Measurements from ENCODE around the gene CACNA1B.
A peak's percentile ranks its signal among the peaks of the same experiment; 100 is the strongest.

Gene CACNA1B

DNA sequence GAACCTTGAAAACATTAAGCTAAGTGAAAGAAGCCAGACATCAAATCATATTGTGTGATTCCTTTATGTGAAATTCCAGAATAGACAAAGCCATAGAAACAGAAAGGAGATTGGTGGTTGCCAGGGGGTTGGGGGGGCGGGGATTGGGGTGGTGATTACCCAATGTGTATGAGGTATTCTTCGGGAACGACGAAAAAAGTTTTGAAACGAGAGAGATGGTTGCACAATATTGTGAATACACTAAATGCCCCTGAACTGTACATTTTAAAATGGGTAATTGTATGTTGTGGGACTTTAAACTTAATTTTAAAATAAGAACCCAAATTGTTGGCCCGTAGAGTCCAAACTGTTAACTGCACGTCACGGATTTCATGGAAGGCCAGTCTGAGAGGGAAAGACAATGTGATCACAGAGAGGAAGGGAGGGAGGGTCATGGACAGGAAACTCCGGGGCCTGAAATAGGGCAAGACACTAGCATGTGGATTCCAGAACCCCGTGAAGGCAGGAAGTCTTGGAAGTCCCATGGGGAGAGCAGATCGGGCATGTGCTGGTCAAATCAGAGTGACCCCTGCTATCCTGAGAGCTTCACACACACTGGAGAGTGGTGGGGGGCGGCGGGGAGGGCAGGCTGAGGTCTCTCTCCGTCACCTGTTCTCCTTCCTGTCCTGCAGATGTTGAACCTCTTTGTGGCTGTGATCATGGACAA lies 218.4 kb downstream of the CACNA1B start:
- TF ChIP-seq TAF1 (IDR thresholded peaks at IDR 0.05; ENCODE audit: low read depth, low read length) (no peak), SPI1 (IDR thresholded peaks at IDR 0.05; ENCODE audit: low read depth, low read length) (no peak), POLR2A (IDR thresholded peaks at IDR 0.05; ENCODE audit: low read depth, low read length) (no peak), POU2F2 (IDR thresholded peaks at IDR 0.05; ENCODE audit: low read depth, low read length) (no peak), PAX5 (IDR thresholded peaks at IDR 0.05; ENCODE audit: insufficient read depth, low read length, severe bottlenecking) (no peak), POLR2AphosphoS5 (IDR thresholded peaks at IDR 0.05; ENCODE audit: low read depth, low read length) (no peak)
- no peak for FAIRE-seq
- no peak for DNase-seq (ENCODE audit: insufficient read length, low spot score)

DNA sequence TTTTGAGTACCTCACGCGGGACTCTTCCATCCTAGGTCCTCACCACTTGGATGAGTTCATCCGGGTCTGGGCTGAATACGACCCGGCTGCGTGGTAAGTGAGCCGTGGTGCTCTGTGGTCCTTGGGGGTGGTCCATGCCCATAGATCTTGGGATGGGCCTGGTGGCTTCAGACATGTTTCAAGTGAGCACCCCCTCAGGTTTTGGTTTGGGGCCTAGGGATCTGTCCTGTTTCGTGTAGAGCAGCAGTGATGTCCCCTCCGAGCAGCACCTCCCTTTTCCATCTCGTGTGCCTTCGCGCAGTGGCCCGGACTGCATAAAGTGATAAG lies 218.9 kb downstream of the CACNA1B start:
- no peak for TF ChIP-seq POLR2A (IDR thresholded peaks at IDR 0.05; ENCODE audit: low read depth, low read length)
- TF ChIP-seq POU2F2 (IDR thresholded peaks at IDR 0.05; ENCODE audit: low read depth, low read length): no peak
- no peak for TF ChIP-seq TAF1 (IDR thresholded peaks at IDR 0.05; ENCODE audit: low read depth, low read length)
- TF ChIP-seq POLR2AphosphoS5 (IDR thresholded peaks at IDR 0.05; ENCODE audit: low read depth, low read length): no peak
- TF ChIP-seq SPI1 (IDR thresholded peaks at IDR 0.05; ENCODE audit: low read depth, low read length): no peak
- TF ChIP-seq PAX5 (IDR thresholded peaks at IDR 0.05; ENCODE audit: insufficient read depth, low read length, severe bottlenecking): no peak
- FAIRE-seq: no peak
- DNase-seq (ENCODE audit: insufficient read length, low spot score): no peak

DNA sequence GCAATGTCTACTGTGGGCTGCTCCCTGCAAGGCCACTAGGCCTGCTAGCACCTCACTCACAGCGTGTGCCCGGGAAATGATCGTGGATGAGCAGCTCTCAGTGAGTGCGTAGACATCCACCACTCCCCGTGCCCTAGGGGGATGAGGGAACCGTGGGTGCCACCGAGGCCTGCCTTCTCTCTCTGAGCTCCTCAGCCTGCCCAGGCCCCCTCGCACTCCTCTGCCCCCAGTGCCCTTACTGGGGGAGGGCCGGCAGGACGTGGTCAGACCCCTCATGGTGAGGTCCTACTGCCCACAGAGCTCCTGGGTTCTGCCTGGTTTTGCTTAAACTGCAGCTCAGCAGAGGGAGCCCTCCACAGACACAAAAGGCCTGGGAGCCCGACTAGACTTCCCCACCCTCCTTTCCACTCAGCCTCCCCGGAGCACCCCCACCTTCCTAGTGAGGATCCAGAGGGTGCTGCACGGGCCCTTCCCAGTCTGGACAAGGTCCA lies 220.0 kb downstream of the CACNA1B start:
- TF ChIP-seq TAF1 (IDR thresholded peaks at IDR 0.05; ENCODE audit: low read depth, low read length) (no peak), SPI1 (IDR thresholded peaks at IDR 0.05; ENCODE audit: low read depth, low read length) (no peak), POLR2A (IDR thresholded peaks at IDR 0.05; ENCODE audit: low read depth, low read length) (no peak), POLR2AphosphoS5 (IDR thresholded peaks at IDR 0.05; ENCODE audit: low read depth, low read length) (no peak), PAX5 (IDR thresholded peaks at IDR 0.05; ENCODE audit: insufficient read depth, low read length, severe bottlenecking) (no peak), POU2F2 (IDR thresholded peaks at IDR 0.05; ENCODE audit: low read depth, low read length) (no peak)
- no peak for DNase-seq (ENCODE audit: insufficient read length, low spot score)
- FAIRE-seq: no peak

DNA sequence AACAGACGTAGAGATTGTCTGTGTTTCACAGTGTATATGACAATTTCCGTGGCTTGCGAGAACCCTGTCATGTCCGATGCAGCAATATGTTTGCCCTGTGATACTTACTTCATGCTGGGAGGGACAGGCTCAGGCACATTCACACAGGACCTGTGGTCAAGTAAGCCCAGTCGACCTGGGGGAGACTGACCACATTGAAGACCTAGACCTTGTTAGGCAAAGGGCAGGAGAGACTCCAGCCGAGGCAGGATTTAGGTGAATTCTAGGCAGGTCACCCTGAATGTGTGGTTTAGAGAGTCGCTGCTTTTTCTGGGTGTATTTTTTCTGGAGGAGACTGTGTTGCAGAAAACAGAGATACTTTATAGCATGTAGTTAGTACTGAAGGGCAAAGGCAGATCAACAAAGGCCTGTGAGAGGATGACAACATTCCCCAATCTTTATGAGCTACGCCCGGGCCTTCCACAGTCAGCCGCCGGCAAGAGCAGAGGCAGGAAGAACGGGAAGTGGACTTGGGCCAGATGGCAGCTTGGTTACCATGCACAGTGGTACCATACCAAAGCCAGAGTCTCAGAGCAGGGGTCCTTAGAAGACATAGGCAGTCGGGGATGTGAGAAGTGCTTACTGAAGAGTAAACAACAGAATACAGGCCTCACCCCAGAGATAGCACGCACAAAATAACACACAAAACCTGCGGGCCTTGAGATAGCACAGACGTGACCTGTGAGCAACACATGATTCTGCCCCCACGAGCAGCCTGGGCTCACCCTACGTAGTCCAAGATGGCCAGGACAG lies 220.7 kb downstream of the CACNA1B start:
- FAIRE-seq: no peak

DNA sequence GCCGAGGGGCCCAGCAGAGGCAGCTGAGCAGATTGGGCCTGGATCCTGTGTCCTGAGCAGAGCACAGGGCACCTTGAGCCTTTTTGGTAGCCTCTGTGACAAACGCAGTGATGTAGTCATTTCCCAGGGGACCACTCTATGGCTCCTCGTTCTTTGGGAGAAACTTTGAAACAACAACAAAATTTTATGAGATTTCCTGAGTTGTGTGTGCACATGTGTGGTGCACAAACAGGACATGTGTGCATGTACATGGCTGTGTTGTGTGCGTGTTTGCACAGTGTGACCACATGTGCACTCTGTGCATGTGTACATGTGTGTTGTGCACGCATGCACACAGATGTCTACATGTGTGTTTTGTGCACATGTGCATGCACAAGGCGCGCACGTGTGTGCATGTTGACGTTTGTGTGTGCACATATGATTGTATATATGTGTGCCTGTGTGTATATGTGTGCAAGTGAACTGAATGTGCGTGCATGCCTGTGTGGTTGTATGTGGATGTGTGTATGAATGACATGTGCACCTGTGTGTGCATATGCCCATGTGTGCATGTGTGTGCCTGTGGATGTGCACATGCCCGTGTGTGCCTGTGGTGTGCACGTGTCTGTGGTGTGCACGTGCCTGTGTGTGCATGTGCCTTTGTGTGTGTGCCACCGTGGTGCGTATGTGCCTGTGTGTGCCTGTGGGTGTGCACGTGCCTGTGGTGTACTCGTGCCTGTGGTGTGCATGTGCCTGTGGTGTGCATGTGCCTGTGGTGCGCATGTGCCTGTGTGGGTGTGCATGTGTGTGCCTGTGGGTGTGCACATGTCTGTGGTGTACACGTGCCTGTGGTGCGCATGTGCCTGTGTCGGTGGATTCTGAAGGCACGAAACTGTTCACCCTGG lies 221.6 kb downstream of the CACNA1B start:
- TF ChIP-seq SPI1 (IDR thresholded peaks at IDR 0.05; ENCODE audit: low read depth, low read length): no peak
- TF ChIP-seq PAX5 (IDR thresholded peaks at IDR 0.05; ENCODE audit: insufficient read depth, low read length, severe bottlenecking): no peak
- TF ChIP-seq POLR2AphosphoS5 (IDR thresholded peaks at IDR 0.05; ENCODE audit: low read depth, low read length): no peak
- no peak for TF ChIP-seq POLR2A (IDR thresholded peaks at IDR 0.05; ENCODE audit: low read depth, low read length)
- no peak for TF ChIP-seq POU2F2 (IDR thresholded peaks at IDR 0.05; ENCODE audit: low read depth, low read length)
- TF ChIP-seq TAF1 (IDR thresholded peaks at IDR 0.05; ENCODE audit: low read depth, low read length): no peak
- DNase-seq (ENCODE audit: insufficient read length, low spot score): no peak
- FAIRE-seq: no peak

More for the DNA sequence above, 220.7 kb downstream of the CACNA1B start:
- no peak for DNase-seq (ENCODE audit: insufficient read length, low spot score)
- TF ChIP-seq POLR2AphosphoS5 (IDR thresholded peaks at IDR 0.05; ENCODE audit: low read depth, low read length): no peak
- TF ChIP-seq PAX5 (IDR thresholded peaks at IDR 0.05; ENCODE audit: insufficient read depth, low read length, severe bottlenecking): no peak
- no peak for TF ChIP-seq SPI1 (IDR thresholded peaks at IDR 0.05; ENCODE audit: low read depth, low read length)
- TF ChIP-seq TAF1 (IDR thresholded peaks at IDR 0.05; ENCODE audit: low read depth, low read length): no peak
- no peak for TF ChIP-seq POLR2A (IDR thresholded peaks at IDR 0.05; ENCODE audit: low read depth, low read length)
- TF ChIP-seq POU2F2 (IDR thresholded peaks at IDR 0.05; ENCODE audit: low read depth, low read length): no peak

DNA sequence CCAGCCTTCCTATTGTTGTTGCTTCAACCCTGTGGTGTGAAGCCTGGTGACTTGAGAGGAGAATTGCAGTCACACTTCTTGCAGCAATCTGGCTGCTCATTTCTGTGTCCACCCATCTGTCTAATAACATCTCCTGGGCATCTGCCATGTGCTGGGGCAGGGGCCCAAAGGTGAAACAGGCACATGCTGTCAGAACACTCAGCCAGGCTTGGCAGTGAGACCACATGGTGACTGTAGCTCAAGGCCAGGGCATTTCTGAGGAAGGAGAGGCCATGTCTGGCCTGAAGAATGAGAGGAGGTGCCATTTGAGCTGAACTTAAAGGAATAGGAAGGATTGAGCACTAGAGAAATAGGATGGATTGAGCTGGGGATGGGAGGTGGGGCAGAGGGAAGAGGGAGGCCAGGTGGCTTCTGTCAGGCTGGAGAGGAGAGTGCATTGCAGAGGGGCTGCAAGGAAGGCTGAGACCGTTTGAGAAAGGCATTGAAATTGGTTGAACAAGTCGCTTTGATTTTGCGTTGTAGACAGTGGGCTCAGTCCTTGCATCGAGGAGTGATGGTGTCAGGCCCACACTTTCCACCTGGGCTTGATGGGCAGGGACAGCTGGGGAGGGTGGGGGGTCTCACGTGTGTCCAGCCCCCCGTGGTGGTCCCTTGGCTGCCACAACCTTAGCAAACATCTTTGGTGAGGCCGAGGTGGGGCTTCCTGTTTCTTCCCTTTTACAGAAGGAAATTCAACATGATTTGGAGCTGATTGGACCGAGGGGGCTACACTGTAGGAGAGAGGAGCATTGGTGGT lies 222.4 kb downstream of the CACNA1B start:
- FAIRE-seq (no peak), DNase-seq (ENCODE audit: insufficient read length, low spot score) (no peak)
- no peak for TF ChIP-seq PAX5 (IDR thresholded peaks at IDR 0.05; ENCODE audit: insufficient read depth, low read length, severe bottlenecking)
- TF ChIP-seq SPI1 (IDR thresholded peaks at IDR 0.05; ENCODE audit: low read depth, low read length): no peak
- TF ChIP-seq TAF1 (IDR thresholded peaks at IDR 0.05; ENCODE audit: low read depth, low read length): no peak
- no peak for TF ChIP-seq POLR2A (IDR thresholded peaks at IDR 0.05; ENCODE audit: low read depth, low read length)
- TF ChIP-seq POU2F2 (IDR thresholded peaks at IDR 0.05; ENCODE audit: low read depth, low read length): no peak
- TF ChIP-seq POLR2AphosphoS5 (IDR thresholded peaks at IDR 0.05; ENCODE audit: low read depth, low read length): no peak

DNA sequence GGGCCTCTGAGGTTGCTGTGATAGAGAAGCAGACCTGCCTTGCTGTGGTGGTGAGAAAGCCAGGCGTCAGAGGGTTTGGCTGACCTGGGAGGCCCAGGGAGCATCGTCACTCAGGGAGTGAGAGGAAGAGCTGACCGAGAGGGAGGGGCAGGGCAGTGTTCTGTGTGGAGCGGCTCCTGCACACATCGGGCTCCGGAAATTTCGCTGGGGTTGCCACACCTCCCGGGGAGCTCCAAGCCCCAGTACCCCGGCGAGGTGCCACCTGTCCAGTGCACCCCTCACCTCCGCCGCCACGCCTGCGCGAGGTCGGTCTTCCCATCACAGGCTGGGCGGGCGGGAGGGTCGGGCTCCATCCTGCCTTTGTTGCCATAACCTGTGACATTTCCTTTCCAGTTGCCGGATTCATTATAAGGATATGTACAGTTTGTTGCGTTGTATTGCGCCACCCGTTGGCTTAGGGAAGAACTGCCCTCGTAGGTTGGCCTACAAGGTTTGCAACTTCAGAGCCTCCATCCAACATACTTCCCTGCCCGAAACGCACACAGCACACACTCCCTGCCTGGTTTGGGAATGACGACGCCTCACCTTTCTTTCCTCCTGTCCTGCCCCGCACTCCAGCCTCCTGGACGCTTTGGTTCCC lies 223.2 kb downstream of the CACNA1B start:
- DNase-seq (ENCODE audit: insufficient read length, low spot score) (peak; percentile 12), FAIRE-seq (no peak)
- TF ChIP-seq TAF1 (IDR thresholded peaks at IDR 0.05; ENCODE audit: low read depth, low read length) (no peak), SPI1 (IDR thresholded peaks at IDR 0.05; ENCODE audit: low read depth, low read length) (no peak), POLR2A (IDR thresholded peaks at IDR 0.05; ENCODE audit: low read depth, low read length) (no peak), PAX5 (IDR thresholded peaks at IDR 0.05; ENCODE audit: insufficient read depth, low read length, severe bottlenecking) (no peak), POU2F2 (IDR thresholded peaks at IDR 0.05; ENCODE audit: low read depth, low read length) (no peak), POLR2AphosphoS5 (IDR thresholded peaks at IDR 0.05; ENCODE audit: low read depth, low read length) (no peak)

All from GM12891 (cell line).